ENCODE data around the gene OCRL.
A peak's percentile ranks its signal among the peaks of the same experiment; 100 is the strongest.

The OCRL gene

GRCh38 chrX:129540068-129540653 is at the start of gene OCRL:
TSS of gene OCRL (plus strand) at chrX:129540259. CDS start at chrX:129540440, 181 bp downstream.
- DNase-seq, result peak; percentile 47

GRCh38 chrX:129490330-129490729 is 49.7 kb upstream of the OCRL start:
- DNase-seq, result no peak

- no peak for DNase-seq
These were observed 46.4 kb upstream of the OCRL start for GRCh38 chrX:129493643-129494042.

- DNase-seq, result no peak
These were observed 45.2 kb upstream of the OCRL start for GRCh38 chrX:129494887-129495286.

- DNase-seq, result no peak
These were observed 44.2 kb upstream of the OCRL start for GRCh38 chrX:129495900-129496299.

- no peak for DNase-seq
These were observed 43.4 kb upstream of the OCRL start for GRCh38 chrX:129496625-129497024.

- DNase-seq, result no peak
These were observed 42.8 kb upstream of the OCRL start for GRCh38 chrX:129497146-129497843.

GRCh38 chrX:129510331-129510730 is 29.7 kb upstream of the OCRL start:
- DNase-seq, result no peak

GRCh38 chrX:129511689-129512088 is 28.4 kb upstream of the OCRL start:
- no peak for DNase-seq

GRCh38 chrX:129512409-129512808 is 27.6 kb upstream of the OCRL start:
- DNase-seq, result no peak

GRCh38 chrX:129516402-129516801 is 23.7 kb upstream of the OCRL start:
- no peak for DNase-seq

- DNase-seq, result no peak
These were observed 19.9 kb upstream of the OCRL start for GRCh38 chrX:129520151-129520550.

- DNase-seq, result no peak
These were observed 17.6 kb upstream of the OCRL start for GRCh38 chrX:129522184-129523078.

GRCh38 chrX:129523079-129523911 is 16.8 kb upstream of the OCRL start, which contains the start of gene SMARCA1:
TSS of gene SMARCA1 (minus strand) at chrX:129523490. CDS start at chrX:129523370, 120 bp downstream.
- DNase-seq, result peak; percentile 1

- no peak for DNase-seq
These were observed 15.7 kb upstream of the OCRL start for GRCh38 chrX:129524250-129524850.

- no peak for DNase-seq
These were observed 14.9 kb upstream of the OCRL start for GRCh38 chrX:129525162-129525561.

- DNase-seq, result no peak
These were observed 14.2 kb upstream of the OCRL start for GRCh38 chrX:129525896-129526295.

GRCh38 chrX:129529685-129530281 is 10.3 kb upstream of the OCRL start:
- no peak for DNase-seq

GRCh38 chrX:129530410-129530809 is 9.6 kb upstream of the OCRL start:
- no peak for DNase-seq

- no peak for DNase-seq
These were observed 8.9 kb upstream of the OCRL start for GRCh38 chrX:129531132-129531531.

- DNase-seq, result no peak
These were observed 5.1 kb upstream of the OCRL start for GRCh38 chrX:129534816-129535578.
